Activated CD4-positive, CD25-positive, alpha-beta regulatory T cell (primary cell): ENCODE results near the gene KRTAP24-1.

Experiments used
- DNase-seq, 4 experiments: peaks; one replicate each; lab custom pipeline; 2025; lab: John Stamatoyannopoulos, UW

KRTAP24-1 gene

DNA sequence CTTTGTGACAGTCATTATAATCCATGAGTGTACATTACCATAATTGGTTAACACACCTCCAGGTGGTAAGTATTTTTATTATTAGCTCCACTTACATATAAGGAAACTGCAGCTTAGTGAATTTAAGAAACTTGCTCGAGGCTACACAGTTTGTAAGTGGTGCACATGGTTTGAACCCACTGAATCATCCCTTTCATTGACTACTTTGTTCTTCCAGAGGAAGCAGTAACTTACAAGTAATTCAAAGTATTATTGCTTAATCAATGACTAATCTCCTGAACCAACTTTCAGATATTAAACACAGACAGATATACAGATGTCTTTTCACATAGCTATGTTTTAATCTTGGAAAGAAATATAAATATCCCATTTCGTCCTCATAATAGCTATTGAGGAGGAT is 48.1 kb downstream of the KRTAP24-1 start:
- no peak for DNase-seq

DNA sequence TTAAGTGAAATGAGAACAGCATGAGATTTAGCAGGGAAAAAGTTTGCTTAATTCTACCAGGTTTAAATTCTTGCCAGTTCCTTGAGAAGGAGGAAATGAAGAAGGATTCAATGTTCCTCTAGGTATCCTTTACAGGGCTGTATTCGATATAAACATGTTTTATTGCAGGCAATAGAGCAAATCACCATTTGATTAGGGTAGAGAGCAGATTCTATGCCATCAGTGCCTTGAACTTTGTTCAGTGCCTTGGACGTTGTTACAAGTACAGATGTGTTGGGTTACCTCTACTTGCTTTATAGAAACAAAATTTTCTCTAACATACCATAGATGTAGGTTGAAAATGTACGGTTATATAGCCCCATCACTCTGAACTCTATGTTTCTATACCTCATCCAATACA is 48.7 kb downstream of the KRTAP24-1 start:
- no peak for DNase-seq

DNA sequence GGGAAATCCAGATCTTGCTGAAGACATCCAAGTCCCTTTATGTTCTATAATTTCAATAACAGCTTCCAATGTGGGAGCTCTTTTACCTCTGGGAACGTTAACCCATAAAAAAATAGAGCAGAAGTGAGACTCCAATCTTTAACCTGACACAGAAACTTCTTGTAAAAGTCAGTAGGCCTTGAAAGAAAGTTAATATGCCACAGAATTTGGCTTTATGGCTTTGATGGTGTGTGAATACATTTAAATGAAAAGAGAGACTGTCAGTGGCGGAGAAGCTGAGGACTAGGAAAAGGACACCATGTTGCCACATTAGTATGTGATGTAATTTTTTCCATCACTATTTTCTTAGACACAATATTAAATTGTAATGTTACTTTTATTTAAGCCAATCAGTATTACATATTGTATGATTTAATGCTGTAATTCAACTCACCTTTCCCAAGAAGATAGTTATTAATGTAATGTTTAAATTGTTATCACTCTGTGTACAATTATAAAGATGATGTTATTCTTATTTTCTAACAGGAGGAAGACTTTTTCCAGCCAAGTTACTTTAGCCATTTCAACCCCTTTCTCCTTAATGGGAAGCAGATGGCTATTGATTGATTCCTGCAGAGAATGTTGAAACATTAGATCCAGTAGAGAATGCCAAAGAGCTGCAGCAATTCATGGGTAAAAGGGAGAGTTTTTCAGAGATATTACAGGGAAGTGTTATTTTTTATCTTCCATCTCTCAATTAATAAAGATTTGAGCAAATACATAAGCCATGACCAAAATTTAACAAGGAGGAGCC is 49.3 kb downstream of the KRTAP24-1 start:
- no peak for DNase-seq

DNA sequence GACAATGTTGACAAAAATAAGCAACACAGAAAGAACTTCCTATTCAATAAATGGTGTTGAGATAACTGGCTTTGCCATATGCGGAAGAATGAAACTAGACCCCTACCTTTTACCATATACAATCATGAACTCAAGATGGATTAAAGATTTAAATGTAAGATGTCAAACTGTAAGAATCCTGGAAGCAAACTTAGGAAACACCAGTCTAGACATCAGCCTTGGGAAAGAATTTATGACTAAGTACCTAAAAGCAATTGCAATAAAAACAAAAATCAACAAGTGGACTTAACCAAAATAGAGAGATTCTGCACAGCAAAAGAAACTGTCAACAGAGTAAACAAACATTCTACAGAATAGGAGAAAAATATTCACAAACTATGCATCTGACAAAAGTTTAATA is 50.7 kb downstream of the KRTAP24-1 start:
- no peak for DNase-seq
